Measurements from ENCODE around the gene RAP1GAP2.
"Not testable (repeated sequence)": the region's sequence is repeated elsewhere in the genome, so short reads cannot be mapped to it uniquely, and the experiment has no call there.

The RAP1GAP2 gene

GRCh38 chr17:2796164-2797125 lies at the start of gene RAP1GAP2:
RAP1GAP2 (plus strand) TSS chr17:2796438; CDS start chr17:2796528, 90 bp downstream.
- FAIRE-seq (no peak), DNase-seq (ENCODE audit: low spot score) (no peak)

GRCh38 chr17:2749058-2749783 lies 47.0 kb upstream of the RAP1GAP2 start, which contains the start of gene CCDC92B:
CCDC92B (minus strand) TSS chr17:2749652; CDS start chr17:2735145, 14,507 bp downstream.
- DNase-seq (ENCODE audit: low spot score): no peak

DNA sequence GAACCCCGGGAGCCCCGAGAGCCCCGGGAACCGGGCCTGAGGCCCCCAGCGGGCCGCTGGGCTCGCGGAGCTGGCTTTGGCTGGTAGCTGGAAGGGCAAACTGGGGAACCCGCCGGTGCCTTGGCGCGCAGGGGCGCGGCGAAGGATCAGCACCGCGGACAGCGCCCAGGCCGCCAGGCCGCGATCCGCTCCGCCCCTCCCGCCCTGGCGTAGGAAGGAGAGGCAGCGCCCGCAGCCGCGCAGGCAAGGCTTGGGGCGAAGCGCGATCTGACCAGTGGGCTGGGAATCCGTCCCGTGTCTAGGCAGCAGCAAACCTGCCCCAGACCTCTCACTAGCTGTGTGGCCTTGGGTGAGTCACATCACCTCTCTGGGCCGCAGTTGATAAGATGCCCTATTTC lies 46.5 kb upstream of the RAP1GAP2 start:
- peak; percentile 7 for DNase-seq (ENCODE audit: low spot score)
- FAIRE-seq: no peak

More at GRCh38 chr17:2749058-2749783, 47.0 kb upstream of the RAP1GAP2 start, which contains the start of gene CCDC92B:
- no peak for FAIRE-seq

GRCh38 chr17:2750721-2751120 lies 45.5 kb upstream of the RAP1GAP2 start:
- DNase-seq (ENCODE audit: low spot score) (no peak), FAIRE-seq (no peak)

- FAIRE-seq (no peak), DNase-seq (ENCODE audit: low spot score) (no peak)
Observed at GRCh38 chr17:2751491-2751890, 44.7 kb upstream of the RAP1GAP2 start.

DNA sequence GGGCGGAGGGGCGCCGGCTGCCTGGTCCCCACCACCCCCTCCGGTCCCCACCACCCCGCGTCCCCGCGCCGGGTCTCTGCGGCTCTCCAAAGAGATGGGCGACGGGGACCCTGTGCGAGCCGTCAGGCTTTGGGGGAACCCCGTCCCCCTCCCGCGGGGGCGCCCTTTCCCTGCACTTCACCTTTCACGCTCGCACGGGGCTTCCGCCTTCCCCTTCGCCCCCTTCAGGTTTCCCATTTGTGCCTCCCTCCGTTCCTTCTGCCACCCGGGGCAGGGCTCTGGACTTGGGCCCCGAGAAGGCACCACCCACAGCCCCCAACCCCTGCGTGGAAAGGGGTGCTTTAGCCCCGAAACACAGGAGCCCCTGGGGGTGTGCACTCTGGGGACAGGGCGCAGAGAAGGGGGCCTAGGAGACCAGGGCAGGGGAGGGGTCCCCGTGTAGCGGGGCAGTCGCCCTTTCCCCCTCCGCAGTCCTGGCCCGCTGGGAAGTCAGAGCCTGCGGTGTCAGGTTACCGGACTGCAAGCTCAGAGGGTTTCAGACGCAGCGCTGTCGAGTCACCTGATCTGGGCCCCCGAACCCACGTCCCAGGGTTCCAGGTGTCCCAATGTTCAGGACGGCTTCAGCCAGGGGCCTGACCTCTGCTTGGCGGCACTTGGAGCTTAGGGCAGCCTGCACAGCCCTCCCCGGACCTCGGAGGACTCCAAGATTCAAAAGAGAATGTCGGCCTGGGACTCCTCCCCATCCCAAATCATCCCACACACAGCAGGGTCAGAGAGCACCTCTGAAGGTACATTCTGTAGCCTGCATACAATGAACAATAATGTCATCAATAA lies 40.1 kb upstream of the RAP1GAP2 start:
- no peak for FAIRE-seq
- no peak for DNase-seq (ENCODE audit: low spot score)

DNA sequence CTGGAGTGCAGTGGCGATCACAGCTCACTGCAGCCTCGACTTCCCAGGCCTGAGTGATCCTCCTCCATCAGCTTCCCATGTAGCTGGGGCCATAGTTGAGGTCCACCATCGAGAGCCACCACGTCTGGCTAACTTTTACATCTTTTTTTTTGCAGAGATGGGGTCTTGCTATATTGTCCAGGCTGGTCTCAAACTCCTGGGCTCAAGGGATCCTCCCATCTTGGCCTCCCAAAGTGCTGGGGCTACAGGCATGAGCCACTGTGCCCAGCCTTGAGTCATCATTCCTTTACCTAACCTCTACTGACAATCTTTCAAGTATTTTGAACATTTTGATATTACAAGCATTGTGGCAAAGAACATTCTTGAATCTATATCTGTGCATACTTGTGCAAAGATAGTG lies 37.4 kb upstream of the RAP1GAP2 start:
- FAIRE-seq (no peak), DNase-seq (ENCODE audit: low spot score) (no peak)

DNA sequence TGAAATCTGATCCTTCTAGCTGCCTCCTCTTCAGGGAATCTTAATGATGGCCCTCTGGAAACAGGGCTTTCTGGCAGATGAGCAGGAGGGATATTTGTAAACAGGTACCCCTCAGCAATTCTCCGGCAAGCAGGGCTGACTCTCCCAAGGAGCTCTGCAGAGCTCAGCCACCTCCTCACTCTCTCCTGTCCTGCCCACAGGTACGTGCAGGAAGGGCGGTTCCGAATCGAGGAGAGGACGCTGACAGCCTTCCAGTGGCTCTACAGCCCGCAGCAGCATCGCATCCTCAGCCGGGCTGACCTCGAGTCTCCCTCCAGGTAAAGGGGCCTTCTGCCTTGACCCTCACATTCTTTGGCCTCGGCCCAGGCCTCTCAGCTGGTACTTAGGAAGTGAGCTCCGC lies 26.1 kb upstream of the RAP1GAP2 start:
- FAIRE-seq (no peak), DNase-seq (ENCODE audit: low spot score) (no peak)

DNA sequence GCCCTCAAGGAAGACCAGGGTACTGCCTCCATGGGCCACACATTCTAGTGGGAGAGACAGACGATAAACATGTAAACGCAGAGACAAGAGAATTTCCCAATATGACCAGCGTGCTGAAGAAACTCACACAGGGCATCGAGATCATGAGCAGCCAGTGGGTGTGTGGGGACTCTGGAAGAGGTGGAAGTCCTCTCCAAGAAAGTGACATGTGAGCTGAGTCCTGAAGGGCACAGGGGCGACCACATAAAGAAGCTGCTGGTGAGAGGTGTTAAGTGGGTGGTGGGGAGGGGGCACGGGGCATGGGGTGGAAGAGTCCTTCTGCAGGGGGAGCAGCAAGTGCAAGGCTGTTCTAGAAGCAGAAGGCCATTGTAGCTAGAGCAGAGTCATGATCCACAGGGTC lies 21.0 kb upstream of the RAP1GAP2 start:
- no peak for FAIRE-seq
- no peak for DNase-seq (ENCODE audit: low spot score)

- no peak for FAIRE-seq
- DNase-seq (ENCODE audit: low spot score): no peak
Observed at GRCh38 chr17:2776589-2777241, 19.5 kb upstream of the RAP1GAP2 start.

- DNase-seq (ENCODE audit: low spot score): no peak
- no peak for FAIRE-seq
Observed at GRCh38 chr17:2777242-2777867, 18.9 kb upstream of the RAP1GAP2 start.

- DNase-seq (ENCODE audit: low spot score): no peak
- no peak for FAIRE-seq
Observed at GRCh38 chr17:2778489-2778888, 17.7 kb upstream of the RAP1GAP2 start.

DNA sequence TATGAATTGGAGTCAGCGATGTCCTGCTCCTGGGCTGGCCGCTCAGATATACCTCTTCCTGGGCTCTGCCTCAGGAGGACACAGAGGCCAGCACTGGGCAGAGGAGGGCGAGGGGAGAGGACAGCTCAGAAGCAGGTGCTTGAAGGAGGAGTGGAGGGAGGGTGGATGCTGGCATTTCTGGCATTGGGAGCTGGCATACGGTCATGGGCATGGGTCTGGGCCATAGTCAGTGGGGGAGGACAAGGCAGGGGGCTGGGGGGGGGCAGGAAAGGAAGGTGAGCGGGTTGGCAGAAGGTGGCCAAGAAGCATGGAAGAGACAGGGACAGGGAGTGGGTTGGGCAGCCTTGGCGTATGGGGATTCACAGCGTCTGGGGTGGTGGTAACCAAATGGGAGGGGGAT lies 16.7 kb upstream of the RAP1GAP2 start:
- no peak for FAIRE-seq
- no peak for DNase-seq (ENCODE audit: low spot score)

DNA sequence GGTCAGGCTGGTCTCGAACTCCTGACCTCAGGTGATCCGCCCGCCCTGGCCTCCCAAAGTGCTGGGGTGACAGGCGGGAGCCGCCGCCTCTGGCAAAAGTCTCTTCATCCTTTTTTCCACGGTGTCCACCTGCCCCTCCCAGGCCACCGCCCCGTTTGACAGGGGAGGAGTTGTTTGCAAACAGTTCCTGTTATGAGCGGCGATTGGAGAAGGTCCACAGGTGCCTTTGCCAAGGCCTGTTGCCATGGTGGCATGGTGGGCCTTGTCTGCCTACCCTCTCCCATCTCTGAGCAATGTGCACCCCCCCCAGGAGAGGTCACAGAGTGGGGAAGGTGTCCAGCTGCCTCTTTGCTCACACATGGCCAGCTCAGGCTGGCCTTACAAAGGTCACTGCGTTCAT lies 16.0 kb upstream of the RAP1GAP2 start:
- FAIRE-seq (no peak), DNase-seq (ENCODE audit: low spot score) (no peak)

- no peak for FAIRE-seq
- no peak for DNase-seq (ENCODE audit: low spot score)
Observed at GRCh38 chr17:2780931-2781454, 15.2 kb upstream of the RAP1GAP2 start.

GRCh38 chr17:2781598-2781997 lies 14.6 kb upstream of the RAP1GAP2 start:
- not testable (repeated sequence) for FAIRE-seq; DNase-seq (ENCODE audit: low spot score)

- FAIRE-seq: no peak
- DNase-seq (ENCODE audit: low spot score): no peak
Observed at GRCh38 chr17:2782055-2782454, 14.2 kb upstream of the RAP1GAP2 start.

DNA sequence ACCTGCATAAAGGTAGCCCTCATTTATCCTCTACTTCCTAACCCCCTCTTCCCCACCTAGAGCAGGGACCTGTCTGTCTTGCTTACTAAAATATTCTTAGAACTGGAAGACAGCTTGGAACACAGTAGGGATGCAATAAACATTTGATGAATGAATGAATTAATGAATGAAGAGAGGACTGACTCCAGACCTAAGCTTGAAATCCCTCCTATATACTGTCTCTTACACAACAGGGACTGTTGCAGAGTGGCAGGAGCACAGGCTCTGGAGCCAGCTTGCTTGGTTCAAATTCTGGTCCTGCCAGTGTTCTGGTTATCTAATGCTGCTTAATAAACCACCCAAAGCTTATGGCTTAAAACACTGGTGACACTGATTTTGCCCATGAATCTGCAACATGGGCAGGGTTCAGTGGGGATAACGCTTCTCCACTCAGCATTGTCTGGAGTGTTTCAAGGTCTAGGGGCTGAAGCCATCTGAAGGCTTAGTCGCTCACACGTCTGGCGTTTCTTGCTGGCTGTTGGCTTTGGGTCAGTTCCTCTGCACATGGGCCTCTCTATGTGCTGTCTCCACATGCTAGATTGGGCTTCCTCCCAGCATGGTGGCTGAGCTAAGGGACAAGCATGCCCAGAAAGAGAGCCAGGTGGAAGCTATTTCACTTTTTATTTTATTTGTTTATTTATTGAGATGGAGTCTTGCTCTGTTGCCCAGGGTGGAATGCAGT lies 12.8 kb upstream of the RAP1GAP2 start:
- no peak for DNase-seq (ENCODE audit: low spot score)
- FAIRE-seq: no peak

DNA sequence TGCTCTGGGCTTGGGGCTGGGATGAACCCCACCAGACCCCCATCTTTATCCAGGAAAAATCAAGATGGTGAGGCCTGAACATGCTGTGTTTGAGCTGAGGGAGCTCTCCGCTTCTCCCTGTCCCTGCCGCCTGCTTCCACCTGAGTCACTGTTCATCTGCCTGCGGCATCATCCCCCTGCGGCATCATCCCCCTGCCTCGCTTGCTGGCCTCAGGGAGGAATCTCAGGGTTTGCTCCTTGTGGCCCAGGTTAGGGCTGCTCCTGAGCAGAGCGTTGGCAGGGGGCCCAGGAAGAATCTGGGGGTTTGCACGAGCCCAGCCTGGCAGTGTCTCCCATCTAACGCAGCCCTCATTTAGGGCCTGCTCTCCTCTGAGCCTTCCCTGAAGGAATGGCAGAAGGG lies 11.4 kb upstream of the RAP1GAP2 start:
- FAIRE-seq: no peak
- DNase-seq (ENCODE audit: low spot score): no peak

Measured in RCC 7860 (cell line).